Kidney epithelial cell (primary cell): Measurements from ENCODE around the gene TRAPPC3L. TPM values are rescaled to one million over a fixed set of nuclear protein-coding genes. Genes with fewer than 3 reads are reported as not detected.

ENCODE experiments used
- DNase-seq: peaks from one replicate; pipeline ENCODE4 v3.0.0-alpha.2; 2010; ENCODE audit warnings: low read depth
- H3K27me3 ChIP-seq: 2 replicates; pipeline ENCODE4 v1.6.0; 2011; ENCODE audit warnings: low read length; ENCODE audit not compliant: control insufficient read depth, insufficient read depth
- H3K36me3 ChIP-seq: 2 replicates; pipeline ENCODE4 v1.5.1; 2011; ENCODE audit warnings: low read length; ENCODE audit not compliant: control insufficient read depth, insufficient read depth
- H3K4me3 ChIP-seq: 2 replicates; pipeline ENCODE4 v1.5.1; 2011; ENCODE audit warnings: low read depth, mild to moderate bottlenecking, control low read depth, low read length
- total RNA-seq: library from RNA; depleted of rRNA; stranded (reverse); fragments of >200 nt; gene quantifications from 2 replicates; pipeline ENCODE4 v1.2.3, GENCODE V29; 2015
- TF ChIP-seq, protein P1 (sequence below): IDR thresholded peaks from 2 replicates; pipeline ENCODE4 v1.5.1; 2011; ENCODE audit warnings: mild to moderate bottlenecking, moderate library complexity, low read length, control low read depth, inconsistent platforms; ENCODE audit not compliant: insufficient read depth, poor library complexity, severe bottlenecking

The TRAPPC3L gene
- total RNA-seq, 1 donor from 2014 or later: not detected

DNA sequence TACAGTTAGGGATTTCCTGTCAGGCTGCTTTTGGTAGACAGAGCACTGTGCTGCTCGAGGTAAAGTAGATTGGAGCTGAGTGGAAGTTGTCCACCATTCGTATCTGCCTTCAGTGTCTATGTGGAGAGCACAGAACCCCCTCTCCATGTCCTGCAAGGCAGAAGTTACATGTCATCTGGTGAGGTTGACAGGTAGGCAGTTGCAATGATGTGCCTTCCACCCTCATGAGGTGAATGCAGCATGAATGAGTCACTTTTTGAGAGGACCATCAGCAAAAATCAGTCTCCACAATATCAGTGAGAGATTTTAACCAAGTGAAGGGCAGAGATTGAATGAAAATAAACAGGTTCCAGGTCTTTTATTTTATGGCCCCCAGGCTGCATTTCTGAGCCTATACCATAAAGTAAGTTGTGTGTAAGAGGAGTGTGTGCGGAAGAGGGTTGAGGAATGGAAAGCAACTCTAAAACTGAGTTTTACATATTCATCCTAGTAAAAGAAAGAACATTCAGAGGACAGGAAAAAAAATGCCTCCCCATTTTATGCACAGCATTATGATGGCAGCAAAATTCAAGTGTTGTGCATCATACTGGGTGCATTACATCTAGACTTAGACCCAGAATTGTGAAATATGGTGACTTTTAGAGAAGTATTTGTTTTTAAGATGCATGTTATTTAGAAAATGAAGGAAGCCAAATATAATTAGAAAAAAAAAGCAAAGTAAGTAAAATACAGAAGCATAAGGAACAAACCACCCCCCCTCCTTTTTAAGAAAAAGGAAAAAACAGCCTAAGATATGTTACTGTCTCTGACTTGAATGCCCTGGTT is 15.8 kb downstream of the TRAPPC3L start:
- Histone ChIP-seq H3K27me3 (no peaks in the 10 kb centered on the region), H3K4me3 (no peak overlapping the region), H3K36me3 (no peaks in the 10 kb centered on the region)
- TF ChIP-seq, protein P1, sequence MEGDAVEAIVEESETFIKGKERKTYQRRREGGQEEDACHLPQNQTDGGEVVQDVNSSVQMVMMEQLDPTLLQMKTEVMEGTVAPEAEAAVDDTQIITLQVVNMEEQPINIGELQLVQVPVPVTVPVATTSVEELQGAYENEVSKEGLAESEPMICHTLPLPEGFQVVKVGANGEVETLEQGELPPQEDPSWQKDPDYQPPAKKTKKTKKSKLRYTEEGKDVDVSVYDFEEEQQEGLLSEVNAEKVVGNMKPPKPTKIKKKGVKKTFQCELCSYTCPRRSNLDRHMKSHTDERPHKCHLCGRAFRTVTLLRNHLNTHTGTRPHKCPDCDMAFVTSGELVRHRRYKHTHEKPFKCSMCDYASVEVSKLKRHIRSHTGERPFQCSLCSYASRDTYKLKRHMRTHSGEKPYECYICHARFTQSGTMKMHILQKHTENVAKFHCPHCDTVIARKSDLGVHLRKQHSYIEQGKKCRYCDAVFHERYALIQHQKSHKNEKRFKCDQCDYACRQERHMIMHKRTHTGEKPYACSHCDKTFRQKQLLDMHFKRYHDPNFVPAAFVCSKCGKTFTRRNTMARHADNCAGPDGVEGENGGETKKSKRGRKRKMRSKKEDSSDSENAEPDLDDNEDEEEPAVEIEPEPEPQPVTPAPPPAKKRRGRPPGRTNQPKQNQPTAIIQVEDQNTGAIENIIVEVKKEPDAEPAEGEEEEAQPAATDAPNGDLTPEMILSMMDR: no peak
- no peak for DNase-seq

DNA sequence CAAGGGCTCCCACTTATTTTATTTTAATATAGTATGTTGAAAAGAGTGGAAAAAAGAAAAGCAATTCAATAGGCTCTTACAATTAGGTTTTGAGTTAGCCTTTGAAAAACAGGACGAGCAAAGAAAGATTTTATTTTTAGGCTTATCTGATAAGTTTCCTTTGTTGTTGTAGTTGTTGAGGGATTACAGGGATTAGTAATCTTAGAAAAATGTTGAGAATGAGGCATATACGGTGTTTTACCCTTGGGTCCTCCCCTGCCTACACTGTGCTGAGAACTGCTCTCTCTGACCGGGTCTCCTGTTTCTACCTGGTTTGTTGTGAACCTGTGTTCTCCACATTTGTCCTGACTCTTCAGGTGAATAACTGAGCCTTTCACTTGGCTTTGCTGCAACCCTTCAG is 16.7 kb downstream of the TRAPPC3L start:
- TF ChIP-seq, protein P1: no peak
- no peak for DNase-seq

GRCh38 chr6:116528133-116528532 is 17.4 kb downstream of the TRAPPC3L start:
- no peak for DNase-seq
- Histone ChIP-seq H3K36me3 (no peaks in the 10 kb centered on the region), H3K4me3 (no peak overlapping the region), H3K27me3 (no peaks in the 10 kb centered on the region)
- TF ChIP-seq, protein P1: no peak

More for the DNA sequence above, 16.7 kb downstream of the TRAPPC3L start:
- H3K36me3 ChIP-seq: no peaks in the 10 kb centered on the region
- H3K27me3 ChIP-seq: no peaks in the 10 kb centered on the region
- H3K4me3 ChIP-seq: no peak overlapping the region

DNA sequence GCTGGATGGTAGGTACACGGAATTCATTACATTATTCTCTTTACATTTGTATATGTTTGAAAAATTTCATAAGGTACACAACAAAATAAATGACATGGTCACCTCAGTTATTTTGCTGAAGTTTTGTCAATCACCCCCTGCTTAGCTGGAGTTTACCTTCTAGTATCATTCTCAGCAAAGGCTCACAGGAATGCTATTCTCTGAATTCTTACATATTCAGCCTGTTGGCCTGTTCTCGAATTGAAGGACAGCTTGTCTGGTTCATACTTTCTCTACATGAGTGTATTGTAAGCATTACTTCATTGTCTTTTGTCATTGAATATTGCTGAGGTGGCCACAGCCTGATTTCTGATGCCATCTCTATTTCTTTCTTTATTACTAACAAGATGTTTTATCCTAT is 21.2 kb downstream of the TRAPPC3L start:
- H3K27me3 ChIP-seq: no peaks in the 10 kb centered on the region
- TF ChIP-seq, protein P1: no peak
- H3K36me3 ChIP-seq: no peaks in the 10 kb centered on the region
- DNase-seq: no peak
- H3K4me3 ChIP-seq: no peak overlapping the region

DNA sequence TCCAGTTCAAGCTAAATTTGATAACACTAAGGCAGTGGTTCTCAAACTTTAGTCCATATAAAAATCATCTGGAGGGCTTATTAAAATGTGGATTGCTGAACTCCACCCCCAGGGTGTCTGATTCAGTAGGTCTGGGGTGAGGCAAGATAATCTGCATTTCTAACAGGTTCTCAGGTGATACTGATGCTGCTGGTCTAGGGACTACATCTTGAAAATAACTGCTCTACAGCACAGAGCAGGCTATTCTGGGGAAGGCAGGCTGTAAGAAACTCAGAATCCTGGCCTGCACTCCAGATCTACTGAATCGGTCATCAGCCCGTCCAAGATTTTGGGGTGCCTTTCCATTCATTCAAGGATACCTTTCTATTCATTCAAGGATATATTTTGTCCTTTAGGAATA is 22.6 kb downstream of the TRAPPC3L start:
- no peak for DNase-seq
- TF ChIP-seq, protein P1: no peak
- Histone ChIP-seq H3K27me3 (no peaks in the 10 kb centered on the region), H3K4me3 (no peak overlapping the region), H3K36me3 (no peaks in the 10 kb centered on the region)

- Histone ChIP-seq H3K27me3 (no peaks in the 10 kb centered on the region), H3K36me3 (no peaks in the 10 kb centered on the region), H3K4me3 (no peak overlapping the region)
- TF ChIP-seq, protein P1: no peak
- no peak for DNase-seq
Measured at GRCh38 chr6:116518621-116519368, 26.7 kb downstream of the TRAPPC3L start.
